Measurements from ENCODE around the gene PUM1.

The PUM1 gene

GRCh38 chr1:30929944-30930525, 135.5 kb downstream of the PUM1 start:
- TF ChIP-seq CTCF (IDR thresholded peaks at IDR 0.05; ENCODE audit: borderline replicate concordance, insufficient read depth, low read depth, low read length): no peak
- no peak overlapping the region for H3K4me3 ChIP-seq (ENCODE audit: low read depth, low read length)

- no peak overlapping the region for H3K4me3 ChIP-seq (ENCODE audit: low read depth, low read length)
- TF ChIP-seq CTCF (IDR thresholded peaks at IDR 0.05; ENCODE audit: borderline replicate concordance, insufficient read depth, low read depth, low read length): peak; percentile 74
These were observed 136.2 kb downstream of the PUM1 start for GRCh38 chr1:30929135-30929889.

GRCh38 chr1:30928789-30929134, 136.8 kb downstream of the PUM1 start:
- no peak overlapping the region for H3K4me3 ChIP-seq (ENCODE audit: low read depth, low read length)
- no peak for TF ChIP-seq CTCF (IDR thresholded peaks at IDR 0.05; ENCODE audit: borderline replicate concordance, insufficient read depth, low read depth, low read length)

GRCh38 chr1:30928171-30928570, 137.3 kb downstream of the PUM1 start:
- TF ChIP-seq CTCF (IDR thresholded peaks at IDR 0.05; ENCODE audit: borderline replicate concordance, insufficient read depth, low read depth, low read length): no peak
- no peak overlapping the region for H3K4me3 ChIP-seq (ENCODE audit: low read depth, low read length)

GRCh38 chr1:30927448-30927847, 138.1 kb downstream of the PUM1 start:
- H3K4me3 ChIP-seq (ENCODE audit: low read depth, low read length): no peak overlapping the region
- TF ChIP-seq CTCF (IDR thresholded peaks at IDR 0.05; ENCODE audit: borderline replicate concordance, insufficient read depth, low read depth, low read length): no peak

- no peak for TF ChIP-seq CTCF (IDR thresholded peaks at IDR 0.05; ENCODE audit: borderline replicate concordance, insufficient read depth, low read depth, low read length)
- H3K4me3 ChIP-seq (ENCODE audit: low read depth, low read length): no peak overlapping the region
These were observed 141.9 kb downstream of the PUM1 start for GRCh38 chr1:30923597-30923996.

- no peak for TF ChIP-seq CTCF (IDR thresholded peaks at IDR 0.05; ENCODE audit: borderline replicate concordance, insufficient read depth, low read depth, low read length)
- no peak overlapping the region for H3K4me3 ChIP-seq (ENCODE audit: low read depth, low read length)
These were observed 144.7 kb downstream of the PUM1 start for GRCh38 chr1:30920827-30921226.

Measured in GM12875 (cell line).